Mesenchymal stem cell (in vitro differentiated cells and primary cell): Measurements from ENCODE around the gene DGKD.

Source experiments
- DNase-seq: peaks from one replicate; pipeline ENCODE4 v3.0.0-alpha.2; 2013
- H2AFZ ChIP-seq: one replicate; pipeline ENCODE4 v1.6.1; 2013; ENCODE audit warnings: low read depth, mild to moderate bottlenecking, control low read depth, inconsistent platforms, low read length, moderate library complexity
- H2AK5ac ChIP-seq: 2 replicates; pipeline ENCODE4 v1.6.1; 2013; ENCODE audit warnings: low read length, moderate library complexity, mild to moderate bottlenecking, inconsistent platforms; ENCODE audit not compliant: severe bottlenecking
- H2BK120ac ChIP-seq: one replicate; pipeline ENCODE4 v1.6.1; 2013; ENCODE audit warnings: low read depth, mild to moderate bottlenecking, inconsistent platforms, low read length, moderate library complexity
- H2BK12ac ChIP-seq, 2 experiments: one replicate each; pipeline ENCODE4 v1.6.1; 2013; ENCODE audit warnings: inconsistent platforms in 2 of 2, low read length in 2 of 2, mild to moderate bottlenecking in 2 of 2, moderate library complexity in 2 of 2, control low read depth in 1 of 2
- H2BK15ac ChIP-seq: one replicate; pipeline ENCODE4 v1.6.1; 2013; ENCODE audit warnings: mild to moderate bottlenecking, low read depth, inconsistent platforms; ENCODE audit not compliant: poor library complexity, severe bottlenecking
- H2BK5ac ChIP-seq: 2 replicates; pipeline ENCODE4 v1.6.1; 2013; ENCODE audit warnings: low read depth, mild to moderate bottlenecking, low read length, control low read depth, inconsistent platforms; ENCODE audit not compliant: poor library complexity, severe bottlenecking
- H3K14ac ChIP-seq, 2 experiments: one replicate each; pipeline ENCODE4 v1.6.1; 2013; ENCODE audit warnings: inconsistent platforms in 2 of 2, low read length in 2 of 2, control low read depth in 1 of 2, mild to moderate bottlenecking in 1 of 2, moderate library complexity in 1 of 2
- H3K18ac ChIP-seq, 2 experiments: one replicate each; pipeline ENCODE4 v1.6.1; 2013; ENCODE audit warnings: inconsistent platforms in 2 of 2, low read length in 2 of 2, control low read depth in 1 of 2, low read depth in 1 of 2, mild to moderate bottlenecking in 1 of 2
- H3K23ac ChIP-seq, 2 experiments: one replicate each; pipeline ENCODE4 v1.6.1; 2013; ENCODE audit warnings: inconsistent platforms in 2 of 2, low read length in 2 of 2, mild to moderate bottlenecking in 2 of 2, moderate library complexity in 2 of 2, control low read depth in 1 of 2
- H3K27ac ChIP-seq: 2 replicates; pipeline ENCODE4 v1.5.1; 2013; ENCODE audit warnings: mild to moderate bottlenecking, moderate library complexity, low read length, control low read depth, inconsistent platforms; ENCODE audit not compliant: poor library complexity, severe bottlenecking
- H3K27me3 ChIP-seq, 2 experiments: 2 replicates each; pipeline versions ENCODE4 v1.6.1 to v1.7.0; 2013; ENCODE audit warnings: low read length in 2 of 2, mild to moderate bottlenecking in 2 of 2, moderate library complexity in 2 of 2, control low read depth in 1 of 2, inconsistent platforms in 1 of 2; ENCODE audit not compliant: control insufficient read depth in 1 of 2, insufficient read depth in 1 of 2
- H3K36me3 ChIP-seq, 2 experiments: 2 replicates each; pipeline versions ENCODE4 v1.6.1 to v1.7.0; 2013; ENCODE audit warnings: low read length in 2 of 2, control low read depth in 1 of 2, inconsistent platforms in 1 of 2, low read depth in 1 of 2, mild to moderate bottlenecking in 1 of 2; ENCODE audit not compliant: insufficient read depth in 2 of 2, control insufficient read depth in 1 of 2
- H3K4ac ChIP-seq, 2 experiments: one replicate each; pipeline ENCODE4 v1.6.1; 2013; ENCODE audit warnings: inconsistent platforms in 2 of 2, low read length in 2 of 2, mild to moderate bottlenecking in 2 of 2, moderate library complexity in 2 of 2, control low read depth in 1 of 2, low read depth in 1 of 2
- H3K4me1 ChIP-seq: 2 replicates; pipeline ENCODE4 v1.6.1; 2013; ENCODE audit warnings: low read depth, low read length, control low read depth; ENCODE audit not compliant: control insufficient read depth, insufficient read depth
- H3K4me2 ChIP-seq: 2 replicates; pipeline ENCODE4 v1.6.1; 2013; ENCODE audit warnings: low read length, mild to moderate bottlenecking, inconsistent platforms; ENCODE audit not compliant: poor library complexity, severe bottlenecking
- H3K4me3 ChIP-seq, 2 experiments: 2 replicates each; pipeline versions ENCODE4 v1.5.1 to v1.7.0; 2013; ENCODE audit warnings: low read length in 2 of 2, mild to moderate bottlenecking in 2 of 2, control low read depth in 1 of 2, low read depth in 1 of 2; ENCODE audit not compliant: insufficient read depth in 1 of 2
- H3K79me1 ChIP-seq: replicated peaks from 2 replicates; pipeline ENCODE4 v1.6.1; 2013; ENCODE audit warnings: mild to moderate bottlenecking, control low read depth, low read length, inconsistent platforms; ENCODE audit not compliant: poor library complexity, severe bottlenecking
- H3K9ac ChIP-seq: 2 replicates; pipeline ENCODE4 v1.7.0; 2013; ENCODE audit warnings: mild to moderate bottlenecking, low read length, moderate library complexity
- H3K9me3 ChIP-seq: 2 replicates; pipeline ENCODE4 v1.7.0; 2013; ENCODE audit warnings: mild to moderate bottlenecking, low read length; ENCODE audit not compliant: control insufficient read depth
- H4K8ac ChIP-seq: one replicate; pipeline ENCODE4 v1.6.1; 2013; ENCODE audit warnings: inconsistent platforms, mild to moderate bottlenecking, low read length, moderate library complexity
- H4K91ac ChIP-seq: one replicate; pipeline ENCODE4 v1.6.1; 2013; ENCODE audit warnings: mild to moderate bottlenecking, low read length, inconsistent platforms
- WGBS: methylation state at CpG from one replicate; pipeline ENCODE4 v1.1.7; 2013; ENCODE audit warnings: mixed read lengths; 5-methylcytosine and 5-hydroxymethylcytosine counted together

DGKD gene

GRCh38 chr2:233320470-233320869 is 33.8 kb upstream of the DGKD start:
- H3K9me3 ChIP-seq: no peaks in the 10 kb centered on the region
- 93% methylated on average over 17 of the region's 17 CpGs for whole genome bisulfite sequencing

GRCh38 chr2:233321166-233321565 is 33.1 kb upstream of the DGKD start:
- Histone ChIP-seq H2AFZ (no peak overlapping the region), H2BK12ac (no peak overlapping the region), H3K9me3 (no peaks in the 10 kb centered on the region), H3K4me1 (no peaks in the 10 kb centered on the region), H2BK15ac (no peak overlapping the region), H3K79me1 (no peaks in the 10 kb centered on the region), H3K14ac (no peak overlapping the region), H4K8ac (no peak overlapping the region), H3K18ac (no peak overlapping the region), H3K27ac (no peak overlapping the region), H2BK5ac (no peak overlapping the region), H4K91ac (no peak overlapping the region), H2BK120ac (no peak overlapping the region), H3K9ac (no peak overlapping the region), H3K23ac (no peak overlapping the region), H3K4me2 (no peak overlapping the region), H3K36me3 (no peaks in the 10 kb centered on the region), H3K4ac (no peak overlapping the region), H3K27me3 (peaks cover 28 to 48% of the 10 kb centered on the region in 2 experiments), H2AK5ac (no peak overlapping the region), H3K4me3 (no peak overlapping the region)
- no peak for DNase-seq
- 84% methylated on average over 5 of the region's 6 CpGs for WGBS

More at GRCh38 chr2:233320470-233320869, 33.8 kb upstream of the DGKD start:
- no peak overlapping the region for H3K23ac ChIP-seq
- H2BK120ac ChIP-seq: no peak overlapping the region
- no peak overlapping the region for H2BK15ac ChIP-seq
- no peak overlapping the region for H3K4ac ChIP-seq
- no peaks in the 10 kb centered on the region for H3K36me3 ChIP-seq
- H3K79me1 ChIP-seq: no peaks in the 10 kb centered on the region
- H2AFZ ChIP-seq: no peak overlapping the region
- H3K9ac ChIP-seq: no peak overlapping the region
- H3K4me2 ChIP-seq: no peak overlapping the region
- H3K18ac ChIP-seq: no peak overlapping the region
- no peak overlapping the region for H3K27ac ChIP-seq
- H2AK5ac ChIP-seq: no peak overlapping the region
- H4K8ac ChIP-seq: no peak overlapping the region
- H3K4me3 ChIP-seq: no peak overlapping the region
- no peak overlapping the region for H3K14ac ChIP-seq
- H2BK12ac ChIP-seq: no peak overlapping the region
- no peaks in the 10 kb centered on the region for H3K4me1 ChIP-seq
- peaks cover 28 to 43% of the 10 kb centered on the region in 2 experiments for H3K27me3 ChIP-seq
- no peak overlapping the region for H4K91ac ChIP-seq
- no peak overlapping the region for H2BK5ac ChIP-seq
- DNase-seq: no peak

- no peak overlapping the region for H3K27ac ChIP-seq
- no peak overlapping the region for H3K9ac ChIP-seq
- no peak overlapping the region for H2BK15ac ChIP-seq
- H4K8ac ChIP-seq: no peak overlapping the region
- DNase-seq: no peak
- no peak overlapping the region for H2AFZ ChIP-seq
- peaks cover 24 to 44% of the 10 kb centered on the region in 2 experiments for H3K27me3 ChIP-seq
- H2BK5ac ChIP-seq: no peak overlapping the region
- no peak overlapping the region for H3K18ac ChIP-seq
- no peak overlapping the region for H2AK5ac ChIP-seq
- no peak overlapping the region for H3K4me2 ChIP-seq
- H3K9me3 ChIP-seq: no peaks in the 10 kb centered on the region
- 98% methylated on average over 7 of the region's 8 CpGs for WGBS
- no peak overlapping the region for H3K14ac ChIP-seq
- H3K4ac ChIP-seq: no peak overlapping the region
- no peak overlapping the region for H2BK120ac ChIP-seq
- no peaks in the 10 kb centered on the region for H3K4me1 ChIP-seq
- H3K23ac ChIP-seq: no peak overlapping the region
- H3K4me3 ChIP-seq: no peak overlapping the region
- no peak overlapping the region for H4K91ac ChIP-seq
- H3K36me3 ChIP-seq: no peaks in the 10 kb centered on the region
- H2BK12ac ChIP-seq: no peak overlapping the region
- H3K79me1 ChIP-seq: no peaks in the 10 kb centered on the region
Observed at GRCh38 chr2:233323851-233324250, 30.4 kb upstream of the DGKD start.

- H3K9me3 ChIP-seq: no peaks in the 10 kb centered on the region
- H4K8ac ChIP-seq: no peak overlapping the region
- no peak overlapping the region for H3K18ac ChIP-seq
- no peak overlapping the region for H2BK120ac ChIP-seq
- H3K79me1 ChIP-seq: no peaks in the 10 kb centered on the region
- H3K27me3 ChIP-seq: peaks cover 12 to 30% of the 10 kb centered on the region in 2 experiments
- H2BK5ac ChIP-seq: no peak overlapping the region
- H2AK5ac ChIP-seq: no peak overlapping the region
- H4K91ac ChIP-seq: no peak overlapping the region
- WGBS: 66% methylated on average over 3 of the region's 4 CpGs
- no peak overlapping the region for H3K23ac ChIP-seq
- H2BK15ac ChIP-seq: no peak overlapping the region
- no peak overlapping the region for H3K27ac ChIP-seq
- H3K4me2 ChIP-seq: no peak overlapping the region
- H3K14ac ChIP-seq: no peak overlapping the region
- no peak overlapping the region for H2BK12ac ChIP-seq
- peaks cover 5% of the 10 kb centered on the region for H3K4me1 ChIP-seq
- no peak overlapping the region for H3K4me3 ChIP-seq
- no peak overlapping the region for H2AFZ ChIP-seq
- H3K9ac ChIP-seq: no peak overlapping the region
- H3K4ac ChIP-seq: no peak overlapping the region
- no peaks in the 10 kb centered on the region for H3K36me3 ChIP-seq
- no peak for DNase-seq
Observed at GRCh38 chr2:233325256-233325655, 29.0 kb upstream of the DGKD start.
